HG02970 (cell line): ENCODE results near the gene NCR2.

Experiments used
- ATAC-seq: cut with Tn5 transposase; IDR thresholded peaks from one replicate; pipeline ENCODE4 v1.9.1; 2021; ENCODE audit warnings: mild to moderate bottlenecking, moderate library complexity, moderate number of reproducible peaks; ENCODE audit not compliant: unreplicated experiment, low FRiP score

NCR2 gene

DNA sequence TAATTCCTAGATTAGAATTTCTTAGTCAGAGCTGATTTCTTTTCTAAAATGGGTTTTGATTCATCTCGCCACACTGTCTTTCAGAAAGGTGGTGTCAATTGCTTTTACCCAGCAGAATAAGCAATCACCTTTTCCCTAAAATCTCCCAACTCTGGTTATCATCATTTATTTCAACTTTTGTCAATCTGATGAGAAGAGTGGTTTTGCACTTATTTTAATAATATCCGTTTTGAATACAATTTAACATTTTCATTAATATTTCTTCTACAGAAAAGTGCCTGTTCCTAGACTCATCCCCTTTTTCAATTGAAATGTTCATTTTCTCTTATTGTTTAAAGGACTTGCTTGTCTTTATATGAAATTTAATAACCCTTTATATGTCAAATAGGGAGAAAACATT is 8.2 kb upstream of the NCR2 start:
- no peak for ATAC-seq

DNA sequence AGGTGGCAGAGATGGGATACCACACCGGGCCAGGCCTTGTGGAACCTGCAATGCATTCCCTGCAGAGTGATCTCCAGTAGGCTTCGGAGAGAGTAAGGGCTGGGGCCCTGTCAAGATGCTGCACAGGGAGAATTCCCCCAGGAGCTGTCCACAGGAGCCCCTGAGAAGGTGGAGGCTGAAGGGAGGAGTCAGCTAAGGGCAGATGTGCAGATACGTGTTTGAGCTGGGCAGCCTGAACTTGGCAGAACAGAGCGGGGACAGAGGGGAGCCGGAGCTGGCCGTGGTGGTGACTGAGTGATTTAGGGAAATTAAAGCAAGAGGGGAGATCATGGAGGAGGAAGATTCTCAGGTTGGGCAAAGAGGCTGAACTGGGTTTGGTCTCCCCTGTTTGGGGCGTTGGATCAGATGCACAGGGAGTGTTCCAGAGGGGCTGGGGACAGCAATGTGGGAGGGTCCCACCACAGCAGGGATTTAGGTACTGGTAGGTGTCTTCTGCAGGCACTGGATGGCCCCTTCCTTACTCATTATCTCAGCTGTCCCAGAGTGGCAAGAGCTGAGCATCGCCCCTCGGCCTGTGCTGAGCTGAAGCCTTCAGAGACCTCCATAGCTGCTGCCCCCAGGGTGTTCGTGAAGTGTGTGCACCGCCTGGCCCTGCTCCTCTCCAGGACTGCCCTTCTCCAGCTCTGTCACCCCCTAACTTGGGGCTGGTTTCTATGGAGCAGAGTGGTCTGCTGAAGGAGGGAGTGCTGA is 3.8 kb upstream of the NCR2 start:
- ATAC-seq: no peak

DNA sequence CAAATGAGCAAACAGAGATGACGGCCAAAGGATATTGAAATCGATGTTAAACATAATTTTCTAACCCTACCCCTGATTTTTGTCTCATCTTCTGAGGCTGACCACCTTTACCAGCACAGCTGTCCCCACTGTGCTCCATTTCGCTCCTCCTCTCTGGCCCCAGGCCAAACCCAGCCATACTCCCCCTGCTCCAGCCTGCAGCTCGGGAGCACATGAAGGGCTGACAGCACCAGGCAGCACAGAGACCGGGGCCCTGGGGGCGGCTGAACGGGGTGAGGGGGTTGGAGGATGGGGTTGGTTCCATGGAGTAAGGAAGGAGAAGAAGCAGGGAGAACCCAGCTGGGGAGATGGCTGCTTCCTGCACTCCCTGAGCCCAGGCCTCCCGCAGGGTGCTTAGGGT is 3.2 kb upstream of the NCR2 start:
- ATAC-seq: no peak

DNA sequence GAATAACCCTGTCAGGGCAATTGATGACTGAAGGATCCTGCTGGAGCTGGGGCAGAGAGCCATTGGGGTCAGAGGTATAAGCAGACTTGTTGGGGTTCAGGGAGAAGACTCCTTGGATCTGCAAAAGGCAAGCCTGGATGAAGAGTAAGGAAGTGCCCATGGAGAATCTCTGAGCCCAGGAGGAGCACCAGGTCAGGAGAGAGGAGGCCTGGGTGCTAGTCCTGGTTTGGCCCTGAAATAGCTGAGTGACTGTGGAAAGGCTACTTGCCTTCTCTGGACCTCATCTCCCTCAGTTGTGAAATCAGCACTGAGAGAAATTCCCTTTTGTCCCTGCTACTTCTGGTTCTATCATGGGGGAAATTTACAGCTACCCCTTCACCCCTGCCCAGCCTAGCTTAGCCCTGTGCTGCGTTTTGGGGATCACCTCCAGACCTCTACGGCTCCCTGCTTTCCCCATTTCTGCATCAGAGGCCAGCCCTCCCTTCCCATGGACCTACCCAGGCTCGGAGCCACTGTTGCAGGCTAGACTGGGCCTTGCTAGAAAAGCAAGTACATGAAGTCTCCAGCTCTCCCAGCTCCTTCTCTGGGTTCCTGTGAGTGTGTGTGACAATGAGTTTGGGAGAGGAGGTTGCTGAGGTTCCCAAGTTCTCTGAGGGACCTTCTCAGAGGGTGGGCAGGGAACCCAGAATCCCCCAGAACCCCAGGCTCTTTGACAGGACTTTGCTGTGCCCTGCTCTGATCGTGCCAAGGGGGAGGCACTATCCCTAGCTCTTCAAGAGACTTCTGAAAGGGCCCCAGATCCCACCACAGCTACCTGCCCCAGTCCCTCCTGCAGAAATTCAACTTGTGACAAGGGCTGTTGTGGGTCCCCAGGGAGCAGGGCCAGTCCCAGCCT is 2.3 kb upstream of the NCR2 start:
- no peak for ATAC-seq

DNA sequence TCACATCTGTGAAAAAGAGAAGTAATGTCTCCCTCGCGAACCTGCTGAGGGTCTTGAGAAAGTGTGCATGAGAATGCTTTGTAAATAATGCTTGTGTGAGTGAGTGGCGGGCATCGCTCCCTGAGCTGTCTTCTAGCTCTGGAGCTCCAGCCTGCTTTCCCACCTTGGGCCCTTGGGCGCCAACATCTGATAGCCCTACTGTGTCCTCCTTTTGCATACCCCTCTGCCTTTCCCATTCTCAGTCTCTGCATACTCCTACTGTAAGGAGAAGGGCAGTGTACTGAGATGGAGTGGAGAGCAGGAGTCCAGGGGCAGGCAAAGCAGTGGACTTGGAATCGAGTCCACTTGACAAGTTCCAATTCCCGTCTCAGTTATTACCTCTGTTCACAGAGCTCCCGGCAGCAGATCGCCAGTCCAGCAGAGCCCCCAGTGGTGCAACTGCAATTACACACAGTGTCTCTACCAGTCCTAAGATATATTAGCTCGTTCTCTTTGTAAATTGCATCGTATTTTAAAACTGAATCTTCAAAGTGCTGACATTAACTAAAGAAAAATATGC is 847 bp upstream of the NCR2 start:
- ATAC-seq: no peak

DNA sequence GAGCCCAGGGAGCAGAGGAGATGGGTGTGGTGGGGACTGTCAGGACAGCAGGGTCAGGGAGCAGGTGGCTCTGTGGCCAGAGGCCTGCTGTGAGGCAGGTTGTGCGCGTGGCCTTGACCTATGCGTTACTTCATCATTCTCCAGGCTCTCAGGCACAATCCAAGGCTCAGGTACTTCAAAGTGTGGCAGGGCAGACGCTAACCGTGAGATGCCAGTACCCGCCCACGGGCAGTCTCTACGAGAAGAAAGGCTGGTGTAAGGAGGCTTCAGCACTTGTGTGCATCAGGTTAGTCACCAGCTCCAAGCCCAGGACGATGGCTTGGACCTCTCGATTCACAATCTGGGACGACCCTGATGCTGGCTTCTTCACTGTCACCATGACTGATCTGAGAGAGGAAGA is 535 bp downstream of the NCR2 start:
- ATAC-seq: no peak

DNA sequence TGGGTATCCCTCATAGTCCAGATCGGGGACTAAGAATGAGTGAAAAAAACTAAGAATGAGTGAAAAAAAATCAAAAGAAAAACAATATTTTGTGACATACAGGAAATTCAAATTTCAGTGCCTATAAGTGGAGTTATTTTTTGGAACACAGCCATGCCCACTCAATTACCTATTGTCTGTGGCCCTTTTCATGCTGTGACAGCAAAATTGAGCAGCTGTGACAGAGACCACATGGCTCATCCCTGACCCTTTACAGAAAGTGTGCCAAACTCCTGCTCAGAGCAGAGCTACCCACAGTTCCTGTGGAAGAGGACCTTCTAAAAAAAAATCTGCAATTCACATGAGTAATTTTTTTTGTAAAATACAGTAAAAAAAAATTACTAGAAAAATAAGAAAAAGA is 1.4 kb downstream of the NCR2 start:
- ATAC-seq: no peak

DNA sequence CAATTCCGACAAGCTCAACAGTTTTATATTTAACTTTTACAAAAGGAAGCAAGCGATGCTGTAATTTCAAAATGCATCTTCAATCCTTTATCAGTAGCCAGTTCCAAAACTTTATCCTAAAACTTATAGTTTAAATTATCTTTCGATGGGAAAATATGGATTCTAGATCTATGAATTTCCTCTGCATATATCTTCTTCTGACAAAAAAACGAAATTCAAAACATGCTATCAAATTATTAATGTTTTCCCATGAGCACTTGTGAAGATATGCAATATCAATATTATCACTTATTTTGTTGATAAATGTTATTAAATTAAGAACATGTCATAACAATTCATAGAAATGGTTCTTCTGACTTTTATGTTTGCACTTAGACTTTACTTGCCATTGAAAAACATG is 2.3 kb downstream of the NCR2 start:
- ATAC-seq: no peak

DNA sequence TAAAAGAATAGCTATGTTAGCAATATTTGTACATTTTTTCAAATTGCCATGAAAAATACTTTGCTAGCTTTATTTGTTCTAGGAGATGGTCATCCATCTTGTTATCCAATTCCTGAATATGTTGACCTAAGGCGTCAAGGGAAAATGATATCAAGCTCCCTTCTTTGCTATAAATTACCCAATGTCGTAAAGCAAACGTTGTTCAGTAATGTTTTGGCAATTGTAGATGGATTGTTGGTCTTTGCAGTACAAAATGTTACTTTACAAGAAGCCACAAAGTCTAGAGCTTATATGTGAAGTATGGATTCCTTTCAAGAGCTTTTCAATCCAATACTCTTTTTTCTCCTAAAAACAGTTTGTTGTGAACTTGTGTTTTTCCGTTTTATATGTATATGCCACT is 3.3 kb downstream of the NCR2 start:
- ATAC-seq: no peak

DNA sequence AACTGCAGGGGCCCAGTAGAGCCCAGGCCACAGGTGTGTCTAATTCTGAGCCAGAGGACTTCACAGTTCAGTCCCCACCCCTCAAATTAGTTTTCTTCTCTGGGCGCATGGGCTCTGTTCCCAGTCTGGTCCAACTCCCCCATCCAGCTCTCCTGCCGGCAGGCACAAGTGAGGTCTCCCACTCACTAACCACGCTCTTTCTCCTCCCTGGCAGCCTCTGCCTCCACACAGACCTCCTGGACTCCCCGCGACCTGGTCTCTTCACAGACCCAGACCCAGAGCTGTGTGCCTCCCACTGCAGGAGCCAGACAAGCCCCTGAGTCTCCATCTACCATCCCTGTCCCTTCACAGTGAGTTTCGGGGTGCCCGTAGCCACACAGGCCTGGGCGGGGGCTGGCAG is 6.2 kb downstream of the NCR2 start:
- no peak for ATAC-seq

DNA sequence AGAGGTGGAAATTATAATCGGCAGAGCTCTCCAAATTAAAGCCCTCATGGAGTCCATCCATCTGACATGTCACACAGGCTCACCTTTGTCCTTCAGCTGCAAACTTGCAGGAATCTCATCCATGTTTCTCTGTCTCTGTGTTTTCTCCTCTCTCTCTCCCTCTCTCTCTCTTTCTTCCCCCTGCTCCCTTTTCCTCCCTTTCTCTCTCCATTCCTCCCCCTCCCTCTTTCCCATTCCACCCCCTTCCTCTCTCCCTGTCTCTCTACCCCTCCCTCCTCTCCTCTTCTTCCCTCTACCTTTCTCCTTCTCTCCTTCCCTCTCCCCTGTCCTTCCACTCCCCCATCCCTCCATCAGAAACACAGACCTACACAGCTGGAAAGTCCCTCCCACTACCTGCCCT is 6.8 kb downstream of the NCR2 start:
- no peak for ATAC-seq

DNA sequence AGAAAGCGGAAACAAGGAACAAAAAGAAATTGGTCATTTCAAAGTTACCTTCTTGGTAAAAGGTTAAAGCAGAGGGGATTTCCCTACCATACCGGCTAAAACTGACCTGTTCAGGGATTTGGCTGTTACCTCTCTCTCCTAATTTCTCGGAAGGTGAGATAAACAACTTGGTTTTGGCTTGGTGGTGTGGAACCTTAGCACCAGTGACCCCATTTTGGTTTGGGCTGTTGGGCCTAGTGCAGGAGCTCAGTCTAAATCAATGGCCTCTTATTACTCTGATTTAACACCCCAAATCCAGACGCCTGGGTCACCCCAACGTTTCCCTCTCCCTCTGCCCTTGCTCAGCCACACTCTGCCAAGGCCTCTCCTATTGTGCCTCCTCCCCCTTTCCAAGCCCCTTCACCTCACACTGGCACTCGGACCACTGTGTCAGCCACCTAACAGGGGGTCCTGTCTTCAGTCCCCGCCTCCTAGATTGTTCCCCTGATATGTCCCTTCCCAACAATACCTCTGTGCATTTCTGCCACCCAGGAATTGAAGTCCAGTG is 8.3 kb downstream of the NCR2 start:
- ATAC-seq: no peak

DNA sequence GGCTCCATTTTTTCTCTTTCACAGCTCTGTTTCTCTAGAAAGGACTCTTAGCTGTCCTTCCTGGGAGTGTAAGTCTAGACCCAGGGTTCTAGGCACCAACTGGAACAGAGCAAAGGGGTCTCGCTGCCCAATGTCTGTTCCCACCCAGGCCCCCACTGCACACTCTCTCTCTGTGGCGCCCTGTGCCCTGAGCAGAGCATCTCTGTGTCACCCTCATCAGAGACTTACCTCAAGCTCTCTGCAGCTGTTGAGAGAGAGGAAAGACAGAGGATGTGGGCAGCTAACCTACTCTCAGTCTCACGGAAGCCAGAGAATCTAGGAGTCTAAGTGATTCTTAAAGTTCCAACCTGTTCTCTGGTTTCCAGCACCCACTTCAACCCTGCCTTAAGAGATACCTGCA is 9.5 kb downstream of the NCR2 start:
- ATAC-seq: no peak

DNA sequence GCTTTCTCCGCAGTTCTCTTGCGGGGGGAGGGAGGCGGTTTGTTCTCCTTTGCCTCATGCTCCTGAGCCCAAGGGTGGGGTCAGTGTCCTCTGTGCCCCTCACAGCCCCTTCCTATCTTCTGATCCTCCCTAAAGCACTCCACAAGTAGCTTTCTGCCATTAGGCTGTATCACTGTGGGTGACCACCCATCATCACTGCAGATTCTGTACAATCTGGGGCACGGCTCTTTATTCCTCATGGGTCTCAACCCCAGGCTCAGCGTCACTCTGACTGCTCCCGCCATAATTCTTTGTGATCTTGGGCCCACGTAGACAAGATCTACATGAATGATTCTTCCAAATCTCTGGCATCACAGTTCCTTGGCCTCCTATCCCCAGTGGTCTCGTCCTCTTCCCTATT is 10.5 kb downstream of the NCR2 start:
- no peak for ATAC-seq

DNA sequence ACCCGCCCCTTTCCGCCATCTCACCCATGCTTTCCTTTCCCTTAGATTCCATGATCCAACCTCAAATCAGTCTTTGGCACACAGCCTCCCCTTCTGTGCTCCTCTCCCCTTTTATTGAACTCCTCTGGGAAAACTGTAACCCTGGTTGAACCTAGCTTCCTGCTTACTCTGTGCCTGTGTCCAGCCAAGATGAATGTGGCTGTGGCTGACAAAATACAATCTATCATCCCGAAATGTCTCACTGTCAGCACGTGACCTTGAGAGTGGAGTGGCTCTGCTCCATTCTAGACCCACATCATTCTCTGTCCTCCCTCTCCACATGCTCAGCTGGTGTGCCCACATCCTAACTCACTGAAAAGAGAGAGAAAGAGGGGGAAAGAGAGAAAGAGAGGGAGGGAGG is 11.0 kb downstream of the NCR2 start:
- ATAC-seq: no peak

DNA sequence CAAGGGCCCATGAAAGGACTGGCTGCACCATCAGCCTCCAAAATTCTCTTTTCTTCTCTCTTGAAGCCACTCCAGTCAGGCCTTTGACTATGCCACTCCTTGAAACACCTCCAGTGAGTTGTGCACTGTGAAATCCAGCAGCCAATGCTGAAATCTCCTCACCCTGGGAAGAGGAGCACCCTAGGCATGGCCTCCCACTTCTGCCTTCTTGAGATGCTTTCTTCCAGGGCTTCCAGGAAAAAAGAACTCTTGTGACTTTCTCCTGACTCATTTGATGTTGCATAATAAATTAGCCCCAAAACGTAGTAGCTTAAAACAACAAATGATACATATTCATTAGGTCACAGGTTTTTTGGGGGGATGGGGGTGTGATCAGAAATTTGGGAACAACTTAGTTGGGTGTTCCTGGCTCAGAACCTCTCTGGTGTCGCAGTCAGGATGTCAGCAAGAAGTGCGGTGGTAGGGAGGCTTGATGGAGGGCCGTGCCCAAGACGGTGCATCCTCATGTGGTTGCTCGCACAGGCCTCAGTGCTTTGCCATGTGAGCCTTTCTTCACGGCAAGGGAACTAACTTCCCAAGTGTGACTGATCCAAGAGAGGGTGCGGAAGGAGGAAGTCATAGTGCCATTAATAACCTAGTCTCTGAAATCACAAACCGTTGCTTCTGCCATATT is 12.1 kb downstream of the NCR2 start:
- ATAC-seq: no peak

DNA sequence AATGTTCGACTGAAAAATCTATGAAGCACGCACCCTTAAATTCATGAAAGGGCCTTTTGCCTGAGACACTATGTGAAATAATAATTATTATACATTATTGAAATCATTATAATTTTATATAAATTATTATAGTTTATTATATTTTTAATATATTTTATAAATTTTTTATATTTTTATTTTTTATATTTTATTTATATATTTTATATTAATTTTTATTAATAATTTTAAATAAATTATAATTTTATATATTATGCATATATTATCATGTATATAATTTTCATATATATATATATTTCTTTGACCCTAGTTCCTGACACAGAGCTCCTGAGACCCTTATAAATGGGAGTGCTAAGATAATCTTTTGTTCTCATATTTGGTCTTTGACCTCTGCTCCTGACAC is 13.5 kb downstream of the NCR2 start:
- no peak for ATAC-seq

DNA sequence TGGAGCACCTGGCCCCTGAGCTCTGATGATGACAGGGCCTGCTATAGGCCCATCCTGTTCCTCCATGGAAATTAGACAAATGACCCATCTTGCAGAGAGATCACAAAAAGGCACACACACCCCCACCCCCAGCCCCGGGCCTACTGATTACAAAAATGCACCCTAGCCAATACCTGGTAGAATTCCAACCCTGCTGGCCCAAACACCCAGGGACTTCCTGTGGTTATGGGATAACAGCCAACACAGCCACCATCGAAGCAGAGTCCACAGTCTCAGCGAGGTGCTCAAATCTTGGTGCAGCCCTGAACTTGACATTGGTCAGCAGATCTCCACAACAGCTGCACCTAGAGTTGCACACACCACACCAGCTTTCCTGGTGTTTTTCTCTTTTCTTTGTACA is 17.0 kb downstream of the NCR2 start:
- no peak for ATAC-seq

DNA sequence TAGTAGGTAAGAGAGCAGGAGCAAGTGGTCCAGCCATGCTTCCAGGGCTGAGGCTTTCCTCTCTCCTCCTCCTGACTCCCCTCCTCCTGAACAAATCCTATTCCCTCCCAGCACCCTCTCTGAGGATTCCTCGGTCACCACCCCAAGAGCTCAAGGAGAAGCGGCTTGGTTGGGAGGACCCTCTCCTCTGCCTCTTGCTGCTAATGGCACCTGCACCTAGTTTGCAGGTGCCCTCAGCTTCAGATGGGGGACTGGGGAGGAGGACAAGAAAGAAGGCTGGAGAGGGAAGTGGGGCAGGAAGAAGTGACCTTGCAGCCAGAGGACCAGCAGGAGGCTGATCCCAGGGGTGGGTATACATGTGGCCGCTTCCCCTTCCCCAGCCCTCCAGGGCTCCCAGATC is 17.5 kb downstream of the NCR2 start:
- no peak for ATAC-seq

DNA sequence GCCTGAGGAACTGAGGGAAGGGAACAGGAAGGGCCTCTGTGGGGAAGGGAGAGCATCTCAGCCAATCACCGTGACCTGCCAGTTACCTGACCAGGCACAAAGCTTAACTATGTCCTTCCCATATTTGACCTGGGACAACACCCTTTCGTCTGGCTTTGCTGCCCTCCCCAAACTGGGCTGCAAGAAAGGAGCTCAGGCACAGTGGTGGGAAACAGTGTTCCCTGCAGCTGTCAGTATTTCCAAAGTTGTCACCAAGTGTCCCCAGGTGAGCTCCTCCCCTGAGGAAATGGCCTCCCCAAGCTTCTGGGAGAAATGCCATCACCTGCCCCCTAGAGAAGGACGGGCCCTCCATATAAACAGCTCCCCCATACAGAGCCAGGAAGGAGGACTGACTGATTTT is 17.9 kb downstream of the NCR2 start:
- ATAC-seq: no peak

DNA sequence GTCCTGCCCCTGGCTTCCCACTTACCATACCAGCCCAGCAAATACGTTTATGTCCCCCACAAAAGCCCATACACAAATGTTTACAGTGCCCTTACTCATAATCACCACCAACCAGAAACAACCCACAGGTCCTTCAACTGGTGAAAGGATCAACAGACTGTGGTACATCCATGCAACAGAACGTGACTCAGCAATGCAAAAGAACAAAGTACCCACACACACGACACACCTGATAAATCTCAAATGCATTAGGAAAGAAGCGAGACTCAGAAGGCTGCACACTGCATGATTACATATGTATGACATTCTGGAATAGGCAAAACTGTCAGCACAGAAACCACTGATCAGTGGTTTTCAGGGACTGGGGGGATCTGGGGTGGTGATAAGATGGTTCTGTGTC is 20.5 kb downstream of the NCR2 start:
- no peak for ATAC-seq
